Measurements from ENCODE around the gene KLHL6. TPM values are rescaled to one million over a fixed set of nuclear protein-coding genes. Genes with fewer than 3 reads are reported as not detected.

The KLHL6 gene
- total RNA-seq, 1 experiment from 2014 or later = 0.03 TPM

DNA sequence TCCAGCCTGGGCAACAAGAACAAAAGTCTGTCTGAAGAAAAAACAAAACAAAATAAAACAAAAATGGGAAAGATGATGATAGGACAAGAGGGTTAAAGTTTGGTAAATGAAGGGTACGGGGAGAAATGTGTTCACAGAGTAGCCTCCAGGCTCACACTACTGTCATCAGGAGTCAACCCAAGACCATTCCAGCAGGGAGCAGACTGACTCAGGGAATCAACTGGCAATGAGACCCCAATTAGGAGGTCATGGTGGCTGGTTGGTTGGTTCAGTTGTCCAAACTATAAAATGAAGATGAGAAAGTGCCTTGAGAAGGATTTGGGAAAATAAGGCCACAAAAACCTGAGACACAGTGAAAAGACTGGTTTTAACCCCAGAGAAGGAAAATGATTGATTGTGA is 51.8 kb downstream of the KLHL6 start:
- Histone ChIP-seq H3K36me3 (ENCODE audit: control insufficient read depth, insufficient read depth, low read length) (no peaks in the 10 kb centered on the region), H3K4me3 (ENCODE audit: low read depth in 2 of 2, low read length in 2 of 2) (no peak overlapping the region), H3K4me1 (ENCODE audit: control insufficient read depth, insufficient read depth, low read length) (no peaks in the 10 kb centered on the region), H3K9me3 (ENCODE audit: control insufficient read depth, insufficient read depth, low read depth, low read length) (no peaks in the 10 kb centered on the region), H3K27me3 (ENCODE audit: control insufficient read depth, insufficient read depth, low read length) (no peaks in the 10 kb centered on the region; the same call in 1 of the 2 replicates), H3K27ac (ENCODE audit: low read length) (no peak overlapping the region)
- ATAC-seq = no peak
- in situ Hi-C loops (cut with HindIII; ENCODE audit: low pct_unique_long_range_greater_than_20kb, low sequenced_read_pairs) (no loop called here), intact Hi-C loops (cut with micrococcal nuclease; ENCODE audit: unreplicated experiment) (loop anchor here (5.0 kb wide), 1 partner anchor 264 kb away; no protein-coding TSS in a partner anchor)
- ChIA-PET CTCF (interaction anchor here (0.7 to 1.9 kb wide), 2 partner anchors 263 to 315 kb away, joined by 3 to 6 read pairs; no protein-coding TSS in a partner anchor), POLR2A (no interaction called here)
- no TSS peak for BruUV-seq (replicated peaks)
- DNase-seq (ENCODE audit: low read depth, low spot score) = no peak
- TF ChIP-seq TCF7L2 (IDR thresholded peaks at IDR 0.05; ENCODE audit: low read depth, low read length) = no peak
- no peak for TF ChIP-seq POLR2AphosphoS5 (IDR thresholded peaks at IDR 0.05; ENCODE audit: low read depth, low read length)
- TF ChIP-seq, protein P1, sequence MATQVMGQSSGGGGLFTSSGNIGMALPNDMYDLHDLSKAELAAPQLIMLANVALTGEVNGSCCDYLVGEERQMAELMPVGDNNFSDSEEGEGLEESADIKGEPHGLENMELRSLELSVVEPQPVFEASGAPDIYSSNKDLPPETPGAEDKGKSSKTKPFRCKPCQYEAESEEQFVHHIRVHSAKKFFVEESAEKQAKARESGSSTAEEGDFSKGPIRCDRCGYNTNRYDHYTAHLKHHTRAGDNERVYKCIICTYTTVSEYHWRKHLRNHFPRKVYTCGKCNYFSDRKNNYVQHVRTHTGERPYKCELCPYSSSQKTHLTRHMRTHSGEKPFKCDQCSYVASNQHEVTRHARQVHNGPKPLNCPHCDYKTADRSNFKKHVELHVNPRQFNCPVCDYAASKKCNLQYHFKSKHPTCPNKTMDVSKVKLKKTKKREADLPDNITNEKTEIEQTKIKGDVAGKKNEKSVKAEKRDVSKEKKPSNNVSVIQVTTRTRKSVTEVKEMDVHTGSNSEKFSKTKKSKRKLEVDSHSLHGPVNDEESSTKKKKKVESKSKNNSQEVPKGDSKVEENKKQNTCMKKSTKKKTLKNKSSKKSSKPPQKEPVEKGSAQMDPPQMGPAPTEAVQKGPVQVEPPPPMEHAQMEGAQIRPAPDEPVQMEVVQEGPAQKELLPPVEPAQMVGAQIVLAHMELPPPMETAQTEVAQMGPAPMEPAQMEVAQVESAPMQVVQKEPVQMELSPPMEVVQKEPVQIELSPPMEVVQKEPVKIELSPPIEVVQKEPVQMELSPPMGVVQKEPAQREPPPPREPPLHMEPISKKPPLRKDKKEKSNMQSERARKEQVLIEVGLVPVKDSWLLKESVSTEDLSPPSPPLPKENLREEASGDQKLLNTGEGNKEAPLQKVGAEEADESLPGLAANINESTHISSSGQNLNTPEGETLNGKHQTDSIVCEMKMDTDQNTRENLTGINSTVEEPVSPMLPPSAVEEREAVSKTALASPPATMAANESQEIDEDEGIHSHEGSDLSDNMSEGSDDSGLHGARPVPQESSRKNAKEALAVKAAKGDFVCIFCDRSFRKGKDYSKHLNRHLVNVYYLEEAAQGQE (IDR thresholded peaks at IDR 0.05; ENCODE audit: insufficient read depth in 1 of 2, low read depth in 2 of 2, low read length in 1 of 2) = no peak
- no peak for TF ChIP-seq SIN3A (IDR thresholded peaks at IDR 0.05; ENCODE audit: borderline replicate concordance, insufficient read depth, low read depth, low read length)
- TF ChIP-seq, protein P2, sequence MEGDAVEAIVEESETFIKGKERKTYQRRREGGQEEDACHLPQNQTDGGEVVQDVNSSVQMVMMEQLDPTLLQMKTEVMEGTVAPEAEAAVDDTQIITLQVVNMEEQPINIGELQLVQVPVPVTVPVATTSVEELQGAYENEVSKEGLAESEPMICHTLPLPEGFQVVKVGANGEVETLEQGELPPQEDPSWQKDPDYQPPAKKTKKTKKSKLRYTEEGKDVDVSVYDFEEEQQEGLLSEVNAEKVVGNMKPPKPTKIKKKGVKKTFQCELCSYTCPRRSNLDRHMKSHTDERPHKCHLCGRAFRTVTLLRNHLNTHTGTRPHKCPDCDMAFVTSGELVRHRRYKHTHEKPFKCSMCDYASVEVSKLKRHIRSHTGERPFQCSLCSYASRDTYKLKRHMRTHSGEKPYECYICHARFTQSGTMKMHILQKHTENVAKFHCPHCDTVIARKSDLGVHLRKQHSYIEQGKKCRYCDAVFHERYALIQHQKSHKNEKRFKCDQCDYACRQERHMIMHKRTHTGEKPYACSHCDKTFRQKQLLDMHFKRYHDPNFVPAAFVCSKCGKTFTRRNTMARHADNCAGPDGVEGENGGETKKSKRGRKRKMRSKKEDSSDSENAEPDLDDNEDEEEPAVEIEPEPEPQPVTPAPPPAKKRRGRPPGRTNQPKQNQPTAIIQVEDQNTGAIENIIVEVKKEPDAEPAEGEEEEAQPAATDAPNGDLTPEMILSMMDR (IDR thresholded peaks at IDR 0.05) = peak; percentile 16

DNA sequence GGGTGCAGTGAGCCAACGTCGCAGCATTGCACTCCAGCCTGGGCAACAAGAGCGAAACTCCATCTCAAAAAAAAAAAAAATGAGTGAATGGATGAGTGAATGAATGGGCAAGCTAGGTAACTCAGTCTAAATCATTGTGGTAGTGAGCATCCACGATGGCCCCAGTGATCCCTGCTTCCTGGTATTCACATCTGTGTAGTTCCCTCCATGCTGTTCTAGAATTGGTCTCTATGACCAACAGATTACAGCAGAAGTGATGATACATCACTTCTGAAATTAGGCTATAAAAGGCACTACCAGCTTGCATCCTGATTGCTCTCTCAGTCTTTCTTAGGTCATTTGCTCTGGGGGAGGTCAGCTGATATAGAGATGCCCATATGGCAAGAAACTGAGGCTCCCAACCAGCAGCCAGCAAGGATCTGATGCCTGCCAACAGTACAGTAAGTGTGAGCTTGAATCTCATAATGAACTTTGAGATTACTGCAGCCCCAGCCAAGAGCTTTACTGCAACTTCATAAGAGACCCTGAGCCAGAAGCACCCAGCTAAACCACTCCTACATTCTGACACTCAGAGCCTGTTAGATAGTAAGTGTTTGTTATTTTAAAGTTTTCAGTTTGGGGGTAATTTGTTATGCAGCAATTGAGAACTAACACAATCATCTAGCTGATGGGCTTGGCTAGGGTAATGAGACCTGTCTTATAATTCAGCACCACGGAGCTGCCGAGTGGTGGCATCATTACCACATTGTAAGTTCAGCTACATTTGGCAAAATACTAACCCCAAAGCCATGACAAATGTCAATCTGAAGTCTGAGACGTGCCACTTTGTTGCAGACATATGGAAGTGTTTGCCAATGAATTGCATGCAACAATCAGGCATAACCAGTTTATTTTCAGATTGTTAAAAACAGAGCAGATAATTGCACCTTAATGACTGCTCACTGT is 53.0 kb downstream of the KLHL6 start:
- DNase-seq (ENCODE audit: low read depth, low spot score) (no peak), ATAC-seq (peak; percentile 78)
- CTCF ChIA-PET = interaction anchor here (1.0 to 1.9 kb wide), 4 partner anchors 23 to 264 kb away, joined by 3 to 6 read pairs (median 5); no protein-coding TSS in a partner anchor
- no peak overlapping the region for H3K4me3 ChIP-seq (ENCODE audit: low read depth in 2 of 2, low read length in 2 of 2)
- POLR2A ChIA-PET = no interaction called here
- no peaks in the 10 kb centered on the region for H3K4me1 ChIP-seq (ENCODE audit: control insufficient read depth, insufficient read depth, low read length)
- intact Hi-C loops (cut with micrococcal nuclease; ENCODE audit: unreplicated experiment) (loop anchor here (5.0 kb wide), 1 partner anchor 265 kb away; no protein-coding TSS in a partner anchor), in situ Hi-C loops (cut with HindIII; ENCODE audit: low pct_unique_long_range_greater_than_20kb, low sequenced_read_pairs) (no loop called here)
- H3K36me3 ChIP-seq (ENCODE audit: control insufficient read depth, insufficient read depth, low read length) = no peaks in the 10 kb centered on the region
- BruUV-seq (replicated peaks) = no TSS peak
- H3K27ac ChIP-seq (ENCODE audit: low read length) = no peak overlapping the region
- no peaks in the 10 kb centered on the region for H3K9me3 ChIP-seq (ENCODE audit: control insufficient read depth, insufficient read depth, low read depth, low read length)
- no peaks in the 10 kb centered on the region for H3K27me3 ChIP-seq (ENCODE audit: control insufficient read depth, insufficient read depth, low read length)
- TF ChIP-seq, protein P2 (IDR thresholded peaks at IDR 0.05) = peak; percentile 75
- TF ChIP-seq POLR2AphosphoS5 (IDR thresholded peaks at IDR 0.05; ENCODE audit: low read depth, low read length) = no peak
